Hepatocyte (in vitro differentiated cells): Measurements from ENCODE around the gene TESMIN. TPM values are rescaled to one million over a fixed set of nuclear protein-coding genes. Genes with fewer than 3 reads are reported as not detected.

Experiments used
- DNase-seq: peaks from one replicate; pipeline ENCODE4 v3.0.0-alpha.2; 2016; ENCODE audit warnings: low spot score
- H2AFZ ChIP-seq: fragments of 200-600 bp; sonication (generic); 2 replicates; pipeline ENCODE4 v1.6.0; 2016; ENCODE audit warnings: antibody characterized with exemption, mild to moderate bottlenecking
- H3K27ac ChIP-seq: fragments of 200-600 bp; sonication (generic); 2 replicates; pipeline ENCODE4 v1.5.1; 2016; ENCODE audit warnings: mild to moderate bottlenecking
- H3K27me3 ChIP-seq: fragments of 200-600 bp; sonication (generic); 2 replicates; pipeline ENCODE4 v1.6.1; 2016
- H3K36me3 ChIP-seq: fragments of 200-600 bp; sonication (generic); replicated peaks from 2 replicates; pipeline ENCODE4 v1.5.1; 2016; ENCODE audit warnings: low read depth; ENCODE audit not compliant: insufficient read depth
- H3K4me1 ChIP-seq: fragments of 200-600 bp; sonication (generic); 2 replicates; pipeline ENCODE4 v1.5.1; 2016; ENCODE audit warnings: mild to moderate bottlenecking, moderate library complexity; ENCODE audit not compliant: insufficient read depth
- H3K4me2 ChIP-seq: fragments of 200-600 bp; sonication (generic); 2 replicates; pipeline ENCODE4 v1.6.0; 2016
- H3K4me3 ChIP-seq: fragments of 200-600 bp; sonication (generic); 2 replicates; pipeline ENCODE4 v1.5.1; 2016; ENCODE audit warnings: mild to moderate bottlenecking
- H3K79me2 ChIP-seq: fragments of 200-600 bp; sonication (generic); 2 replicates; pipeline ENCODE4 v1.6.0; 2017; ENCODE audit warnings: mild to moderate bottlenecking
- H3K9me2 ChIP-seq: fragments of 200-600 bp; sonication (generic); replicated peaks from 2 replicates; pipeline ENCODE4 v1.6.0; 2017; ENCODE audit warnings: mild to moderate bottlenecking; ENCODE audit not compliant: insufficient read depth
- H3K9me3 ChIP-seq: fragments of 200-600 bp; sonication (generic); 2 replicates; pipeline ENCODE4 v1.5.1; 2016; ENCODE audit warnings: low read depth, mild to moderate bottlenecking
- H4K20me1 ChIP-seq: fragments of 200-600 bp; sonication (generic); 2 replicates; pipeline ENCODE4 v1.6.0; 2016; ENCODE audit warnings: mild to moderate bottlenecking; ENCODE audit not compliant: insufficient read depth, poor library complexity, severe bottlenecking
- EZH2 ChIP-seq: fragments of 200-600 bp; sonication (generic); IDR thresholded peaks from 2 replicates; pipeline ENCODE4 v1.6.1; 2016; ENCODE audit warnings: antibody characterized with exemption, mild to moderate bottlenecking, borderline replicate concordance
- EZH2phosphoT487 ChIP-seq: fragments of 200-600 bp; sonication (generic); IDR thresholded peaks from one replicate; pipeline ENCODE4 v1.6.1; 2018; ENCODE audit warnings: antibody characterized with exemption, mild to moderate bottlenecking, low read depth, moderate library complexity; ENCODE audit not compliant: unreplicated experiment, severe bottlenecking
- WGBS: methylation state at CpG from one replicate; pipeline ENCODE4 v1.1.6; 2016; ENCODE audit warnings: low lambda C conversion rate; ENCODE audit errors: missing lambda C conversion rate; 5-methylcytosine and 5-hydroxymethylcytosine counted together
- polyA plus RNA-seq: library from polyadenylated mRNA; unstranded; fragments of >200 nt; fragmentation: Nextera tagmentation; extraction: Ambion mirVana; gene quantifications from 2 replicates; pipeline ENCODE4 v1.2.1, GENCODE V29; 2016
- total RNA-seq: library from RNA; depleted of rRNA; stranded (reverse); fragments of >200 nt; gene quantifications from 2 replicates; pipeline ENCODE4 v1.2.3, GENCODE V29; 2014
- TF ChIP-seq, protein P1 (sequence below): fragments of 200-600 bp; sonication (generic); IDR thresholded peaks from 2 replicates; pipeline ENCODE4 v1.5.1; 2016; ENCODE audit warnings: antibody characterized with exemption, mild to moderate bottlenecking; ENCODE audit not compliant: poor library complexity

TESMIN gene
- total and polyA plus RNA-seq, 2 experiments from 2014 or later, result 1.5 to 6.7 TPM

DNA sequence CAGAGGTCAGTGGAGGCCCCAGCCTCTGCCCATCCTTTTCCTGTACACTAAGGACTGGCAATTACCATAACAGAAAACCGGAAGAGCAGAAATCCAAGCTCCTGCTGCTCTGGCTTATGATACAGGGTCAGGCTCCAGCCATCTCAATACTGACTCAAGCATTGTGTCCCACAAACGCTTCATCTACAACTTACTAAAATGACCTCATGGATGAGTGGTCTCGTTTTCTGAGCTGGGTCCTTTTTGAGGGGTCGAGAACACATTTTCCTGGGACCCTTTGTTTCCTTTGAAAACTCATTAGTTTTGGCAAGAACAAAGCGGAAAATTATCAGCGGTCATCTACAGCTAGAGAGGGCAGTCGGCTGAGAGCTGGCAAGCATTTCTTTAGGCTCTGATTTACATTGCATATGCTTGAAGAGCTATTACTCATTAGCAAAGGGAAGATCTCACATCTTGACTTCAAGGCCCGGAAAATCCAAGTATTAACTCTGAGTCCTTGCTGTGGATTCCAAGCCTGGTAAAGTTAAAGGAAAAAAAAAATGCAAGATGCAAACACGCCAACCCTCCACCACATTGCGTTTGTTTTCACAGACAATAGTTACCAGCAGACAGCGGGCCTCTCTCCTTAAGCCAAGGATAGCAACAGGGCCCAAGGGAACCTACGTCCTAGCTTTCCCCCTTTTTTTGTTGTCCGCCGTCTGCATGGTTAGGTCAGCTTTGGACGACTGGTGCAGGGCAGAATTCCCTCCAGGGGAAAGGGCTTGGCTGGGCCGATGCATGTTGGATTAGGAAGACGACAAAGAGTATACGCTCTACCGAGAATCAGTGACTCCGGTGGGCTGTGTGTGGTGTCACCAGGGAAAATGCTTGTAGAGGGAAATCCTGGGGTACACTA lies 1.8 kb downstream of the TESMIN start:
- no peak overlapping the region for H3K27ac ChIP-seq
- no peak for TF ChIP-seq EZH2phosphoT487
- TF ChIP-seq EZH2, result no peak
- TF ChIP-seq, protein P1, sequence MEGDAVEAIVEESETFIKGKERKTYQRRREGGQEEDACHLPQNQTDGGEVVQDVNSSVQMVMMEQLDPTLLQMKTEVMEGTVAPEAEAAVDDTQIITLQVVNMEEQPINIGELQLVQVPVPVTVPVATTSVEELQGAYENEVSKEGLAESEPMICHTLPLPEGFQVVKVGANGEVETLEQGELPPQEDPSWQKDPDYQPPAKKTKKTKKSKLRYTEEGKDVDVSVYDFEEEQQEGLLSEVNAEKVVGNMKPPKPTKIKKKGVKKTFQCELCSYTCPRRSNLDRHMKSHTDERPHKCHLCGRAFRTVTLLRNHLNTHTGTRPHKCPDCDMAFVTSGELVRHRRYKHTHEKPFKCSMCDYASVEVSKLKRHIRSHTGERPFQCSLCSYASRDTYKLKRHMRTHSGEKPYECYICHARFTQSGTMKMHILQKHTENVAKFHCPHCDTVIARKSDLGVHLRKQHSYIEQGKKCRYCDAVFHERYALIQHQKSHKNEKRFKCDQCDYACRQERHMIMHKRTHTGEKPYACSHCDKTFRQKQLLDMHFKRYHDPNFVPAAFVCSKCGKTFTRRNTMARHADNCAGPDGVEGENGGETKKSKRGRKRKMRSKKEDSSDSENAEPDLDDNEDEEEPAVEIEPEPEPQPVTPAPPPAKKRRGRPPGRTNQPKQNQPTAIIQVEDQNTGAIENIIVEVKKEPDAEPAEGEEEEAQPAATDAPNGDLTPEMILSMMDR, result no peak

DNA sequence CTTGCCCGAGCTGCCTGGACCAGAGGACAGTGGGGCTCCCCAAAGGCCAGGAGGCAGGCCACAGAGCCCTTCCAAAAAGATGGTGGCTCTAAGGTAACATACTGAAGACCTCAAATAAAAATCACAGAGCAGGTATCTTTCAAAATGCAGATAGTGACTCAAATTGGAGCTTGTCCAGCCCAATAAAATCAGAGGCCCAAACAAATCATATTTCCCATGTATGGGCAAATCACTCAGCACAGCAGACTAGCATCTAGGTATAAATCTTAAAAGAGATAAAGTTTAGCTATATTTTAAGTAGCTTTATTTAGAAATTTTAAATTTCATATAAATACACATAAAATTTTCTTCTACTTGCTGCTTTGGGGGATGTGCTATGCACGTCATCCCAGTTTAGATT lies 3.3 kb downstream of the TESMIN start:
- Histone ChIP-seq H3K79me2 (no peaks in the 10 kb centered on the region), H3K4me2 (no peak overlapping the region), H3K36me3 (no peaks in the 10 kb centered on the region), H2AFZ (no peak overlapping the region), H3K4me3 (no peak overlapping the region), H3K9me3 (no peaks in the 10 kb centered on the region), H3K27me3 (no peaks in the 10 kb centered on the region), H4K20me1 (no peaks in the 10 kb centered on the region), H3K4me1 (peaks cover 5% of the 10 kb centered on the region), H3K9me2 (no peaks in the 10 kb centered on the region), H3K27ac (no peak overlapping the region)
- TF ChIP-seq, protein P1, result no peak
- TF ChIP-seq EZH2 (no peak), EZH2phosphoT487 (no peak)
- no peak for DNase-seq
- WGBS, result 48% methylated on average over 2 of the region's 2 CpGs

More for the DNA sequence above, 1.8 kb downstream of the TESMIN start:
- H3K27me3 ChIP-seq, result no peaks in the 10 kb centered on the region
- no peak overlapping the region for H2AFZ ChIP-seq
- DNase-seq, result no peak
- peaks cover 5% of the 10 kb centered on the region for H3K4me1 ChIP-seq
- H3K9me3 ChIP-seq, result no peaks in the 10 kb centered on the region
- WGBS, result 71% methylated on average over 20 of the region's 20 CpGs
- peak overlapping the region; percentile 87 for H3K4me2 ChIP-seq
- H3K79me2 ChIP-seq, result no peaks in the 10 kb centered on the region
- H3K4me3 ChIP-seq, result no peak overlapping the region
- no peaks in the 10 kb centered on the region for H4K20me1 ChIP-seq
- no peaks in the 10 kb centered on the region for H3K9me2 ChIP-seq
- H3K36me3 ChIP-seq, result no peaks in the 10 kb centered on the region

DNA sequence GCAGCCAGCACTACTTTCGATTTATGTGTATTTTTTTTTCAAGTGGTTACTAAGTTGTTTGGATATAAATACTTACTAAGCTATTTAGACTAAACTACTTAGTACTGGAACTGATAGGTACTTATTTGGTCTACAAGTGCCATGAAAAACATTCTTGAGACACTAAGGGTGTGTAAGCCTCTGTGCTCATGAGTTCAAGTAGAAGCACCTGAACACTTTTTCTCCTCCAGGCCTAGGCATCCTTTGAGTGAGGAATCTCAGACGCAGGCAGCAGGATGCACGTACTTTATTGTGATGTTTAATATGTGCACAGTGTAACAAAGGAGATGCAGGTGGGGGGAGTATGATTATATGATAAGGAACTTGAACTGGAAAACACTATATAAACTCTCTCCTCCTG lies 7.8 kb downstream of the TESMIN start:
- Histone ChIP-seq H3K4me2 (no peak overlapping the region), H3K9me3 (no peaks in the 10 kb centered on the region), H3K9me2 (no peaks in the 10 kb centered on the region), H3K4me3 (no peak overlapping the region), H4K20me1 (no peaks in the 10 kb centered on the region), H2AFZ (no peak overlapping the region), H3K27ac (no peak overlapping the region), H3K27me3 (no peaks in the 10 kb centered on the region), H3K4me1 (no peaks in the 10 kb centered on the region), H3K79me2 (no peaks in the 10 kb centered on the region), H3K36me3 (no peaks in the 10 kb centered on the region)
- 95% methylated on average over 3 of the region's 3 CpGs for WGBS
- no peak for TF ChIP-seq EZH2phosphoT487
- DNase-seq, result no peak

DNA sequence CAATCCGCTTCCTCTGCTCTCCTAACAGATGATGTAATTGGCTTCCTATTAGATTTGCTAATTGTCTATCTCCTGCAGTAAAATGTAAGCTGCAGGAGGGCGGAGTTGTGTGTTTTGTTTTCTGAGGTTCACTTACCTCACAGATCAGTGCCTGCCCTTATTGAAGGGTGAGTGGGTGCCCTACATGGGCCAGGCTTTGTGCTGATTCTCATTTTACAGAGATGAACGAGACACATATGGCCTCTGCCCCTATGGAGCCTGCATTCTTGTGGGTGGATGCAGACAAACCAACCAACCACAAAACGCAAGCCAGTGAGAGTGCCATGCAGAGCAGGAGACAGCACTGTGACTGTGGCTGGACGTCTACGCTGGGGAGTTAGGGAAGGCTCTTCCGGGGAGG lies 9.9 kb downstream of the TESMIN start:
- no peak overlapping the region for H3K4me2 ChIP-seq
- no peak overlapping the region for H3K27ac ChIP-seq
- no peaks in the 10 kb centered on the region for H3K9me3 ChIP-seq
- WGBS, result 75% methylated on average over 7 of the region's 7 CpGs
- H3K79me2 ChIP-seq, result no peaks in the 10 kb centered on the region
- no peaks in the 10 kb centered on the region for H3K9me2 ChIP-seq
- H3K36me3 ChIP-seq, result no peaks in the 10 kb centered on the region
- H3K4me3 ChIP-seq, result no peak overlapping the region
- H3K4me1 ChIP-seq, result no peaks in the 10 kb centered on the region
- H3K27me3 ChIP-seq, result no peaks in the 10 kb centered on the region
- TF ChIP-seq EZH2phosphoT487 (no peak), EZH2 (no peak)
- TF ChIP-seq, protein P1, result no peak
- DNase-seq, result no peak
- no peaks in the 10 kb centered on the region for H4K20me1 ChIP-seq
- no peak overlapping the region for H2AFZ ChIP-seq
